ENCODE results near the gene HACD4.

DNA sequence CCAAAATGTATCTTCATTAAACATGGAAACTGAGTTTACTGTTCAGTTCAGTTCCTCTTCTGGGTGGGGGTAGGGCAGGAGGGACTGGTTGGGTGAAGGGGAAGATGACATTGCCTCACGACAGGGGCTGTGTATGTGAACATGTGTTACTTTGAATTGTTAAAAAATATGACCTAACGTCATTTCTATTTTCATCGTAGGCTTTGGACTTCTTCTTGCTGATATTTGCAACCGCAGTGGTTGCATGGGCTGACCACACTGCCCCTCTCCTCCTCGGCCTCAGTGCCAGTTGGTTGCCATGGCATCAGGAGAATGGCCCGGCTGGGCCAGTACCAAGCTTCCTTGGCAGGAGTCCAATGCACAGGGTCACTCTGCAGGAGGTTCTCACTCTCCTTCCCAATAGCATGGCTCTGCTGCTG lies 41.5 kb downstream of the HACD4 start:
- TF ChIP-seq, protein P1, sequence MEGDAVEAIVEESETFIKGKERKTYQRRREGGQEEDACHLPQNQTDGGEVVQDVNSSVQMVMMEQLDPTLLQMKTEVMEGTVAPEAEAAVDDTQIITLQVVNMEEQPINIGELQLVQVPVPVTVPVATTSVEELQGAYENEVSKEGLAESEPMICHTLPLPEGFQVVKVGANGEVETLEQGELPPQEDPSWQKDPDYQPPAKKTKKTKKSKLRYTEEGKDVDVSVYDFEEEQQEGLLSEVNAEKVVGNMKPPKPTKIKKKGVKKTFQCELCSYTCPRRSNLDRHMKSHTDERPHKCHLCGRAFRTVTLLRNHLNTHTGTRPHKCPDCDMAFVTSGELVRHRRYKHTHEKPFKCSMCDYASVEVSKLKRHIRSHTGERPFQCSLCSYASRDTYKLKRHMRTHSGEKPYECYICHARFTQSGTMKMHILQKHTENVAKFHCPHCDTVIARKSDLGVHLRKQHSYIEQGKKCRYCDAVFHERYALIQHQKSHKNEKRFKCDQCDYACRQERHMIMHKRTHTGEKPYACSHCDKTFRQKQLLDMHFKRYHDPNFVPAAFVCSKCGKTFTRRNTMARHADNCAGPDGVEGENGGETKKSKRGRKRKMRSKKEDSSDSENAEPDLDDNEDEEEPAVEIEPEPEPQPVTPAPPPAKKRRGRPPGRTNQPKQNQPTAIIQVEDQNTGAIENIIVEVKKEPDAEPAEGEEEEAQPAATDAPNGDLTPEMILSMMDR (IDR thresholded peaks at IDR 0.05; ENCODE audit: low read length): no peak
- TF ChIP-seq EZH2 (IDR thresholded peaks at IDR 0.05; ENCODE audit: borderline replicate concordance, low read length): no peak
